HG02798 (cell line): Measurements from ENCODE around the gene PTPRG.

Experiments
- ATAC-seq: cut with Tn5 transposase; IDR thresholded peaks from one replicate; pipeline ENCODE4 v1.9.1; 2021; ENCODE audit warnings: mild to moderate bottlenecking; ENCODE audit not compliant: unreplicated experiment, poor library complexity

Gene PTPRG

DNA sequence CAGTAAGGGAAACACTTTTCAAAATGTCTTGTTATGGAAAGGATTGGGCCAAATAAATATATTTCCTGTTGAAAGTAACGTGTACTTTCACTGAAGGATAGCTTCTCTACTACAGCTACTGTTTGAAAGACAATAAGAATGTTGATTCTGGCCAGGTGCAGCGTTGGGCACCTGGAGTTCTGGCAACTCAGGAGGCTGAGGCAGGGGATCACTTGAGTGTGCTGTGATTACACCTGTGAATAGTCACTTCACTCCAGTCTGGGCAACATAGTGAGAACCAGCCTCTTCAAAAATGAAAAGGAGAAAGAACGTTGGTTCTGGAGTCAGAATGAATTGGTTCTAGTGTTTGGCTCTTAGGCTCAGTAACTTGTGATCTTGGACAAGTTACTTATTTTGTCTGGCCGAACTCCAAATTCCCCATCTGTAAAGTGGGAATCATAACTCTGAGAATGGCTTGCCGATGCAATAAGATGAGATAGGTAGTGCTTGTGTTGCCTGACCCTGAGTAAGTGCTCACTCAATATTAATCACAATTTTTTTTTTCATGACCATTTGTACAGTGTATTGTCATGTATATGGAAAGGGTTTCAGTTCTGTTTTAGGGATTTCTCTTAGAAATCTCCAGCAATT is 310.8 kb downstream of the PTPRG start:
- no peak for ATAC-seq

- no peak for ATAC-seq
These were observed 313.9 kb downstream of the PTPRG start for GRCh38 chr3:61875046-61875844.

- ATAC-seq, result no peak
These were observed 314.8 kb downstream of the PTPRG start for GRCh38 chr3:61875976-61876671.

DNA sequence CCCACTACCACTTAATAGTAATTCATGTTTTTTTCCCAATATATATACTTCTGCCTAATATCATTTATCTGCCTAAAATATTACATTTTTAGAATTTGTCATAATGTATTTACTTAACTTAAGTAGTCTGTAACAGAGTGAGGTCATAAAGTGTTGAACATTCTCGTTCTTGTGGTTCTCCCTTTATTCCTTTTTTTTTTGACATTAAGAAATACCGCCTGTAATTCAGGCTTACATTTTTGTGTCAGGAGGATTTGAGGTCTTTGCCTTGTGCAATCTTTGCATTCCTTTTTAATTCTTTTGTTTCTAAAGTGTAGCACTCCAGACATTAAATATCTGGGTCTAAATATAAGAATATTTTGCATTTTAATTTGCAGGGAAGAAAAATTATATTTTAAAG is 315.4 kb downstream of the PTPRG start:
- ATAC-seq, result no peak

DNA sequence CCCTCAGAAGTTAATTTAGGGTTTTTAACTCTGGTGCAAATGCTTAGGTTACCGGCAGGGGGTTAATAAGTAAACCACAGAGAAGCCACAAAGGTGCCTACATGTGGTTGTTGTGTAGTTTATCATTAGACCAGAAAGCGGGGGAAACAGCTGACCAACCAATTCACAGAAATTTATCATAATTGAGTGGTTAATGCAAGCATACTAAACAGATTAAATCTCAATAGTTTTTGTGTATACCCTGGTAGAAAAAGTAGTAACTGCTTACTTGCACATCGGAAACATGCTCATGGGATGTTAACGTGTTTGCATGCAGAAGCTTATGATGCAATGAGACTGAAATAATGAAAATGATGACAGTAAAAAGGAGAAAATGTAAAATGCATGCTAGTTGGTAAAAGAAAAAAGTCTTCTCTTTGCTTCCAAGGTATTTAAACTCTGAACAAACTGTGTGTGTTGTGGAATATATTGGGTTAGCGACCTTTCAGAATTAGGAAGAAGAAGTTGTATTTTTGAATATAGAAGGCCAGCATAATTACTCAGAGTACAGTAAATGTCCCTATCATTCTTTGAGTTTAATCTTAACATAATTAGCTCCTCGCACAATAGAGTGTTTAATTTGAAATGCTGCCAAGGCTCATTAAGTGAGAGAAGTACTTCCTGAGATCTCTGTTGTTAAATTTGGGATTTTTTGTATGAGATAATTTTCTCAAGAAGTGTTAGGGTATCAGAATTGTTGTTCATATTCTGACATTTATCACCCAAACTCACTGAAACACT is 316.2 kb downstream of the PTPRG start:
- peak; percentile 97 for ATAC-seq

DNA sequence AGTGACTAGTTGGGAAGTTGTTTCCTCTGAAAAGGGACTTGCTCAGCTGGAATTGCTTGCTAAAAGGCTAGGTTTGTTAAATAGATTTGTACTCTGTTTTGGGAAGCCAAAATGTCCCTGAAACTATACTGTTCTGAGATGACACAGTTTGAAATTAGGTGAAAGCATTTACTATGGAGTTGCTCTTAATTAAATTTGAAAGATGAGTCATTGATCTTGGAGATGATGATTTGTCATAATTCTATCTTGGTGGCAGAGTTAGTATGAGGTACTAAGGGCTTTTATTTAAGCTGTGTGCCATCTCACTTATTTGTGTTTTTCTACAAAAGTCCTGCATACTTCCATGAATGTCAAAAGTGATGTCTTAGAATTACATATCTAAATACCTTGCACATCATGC is 320.9 kb downstream of the PTPRG start:
- no peak for ATAC-seq

DNA sequence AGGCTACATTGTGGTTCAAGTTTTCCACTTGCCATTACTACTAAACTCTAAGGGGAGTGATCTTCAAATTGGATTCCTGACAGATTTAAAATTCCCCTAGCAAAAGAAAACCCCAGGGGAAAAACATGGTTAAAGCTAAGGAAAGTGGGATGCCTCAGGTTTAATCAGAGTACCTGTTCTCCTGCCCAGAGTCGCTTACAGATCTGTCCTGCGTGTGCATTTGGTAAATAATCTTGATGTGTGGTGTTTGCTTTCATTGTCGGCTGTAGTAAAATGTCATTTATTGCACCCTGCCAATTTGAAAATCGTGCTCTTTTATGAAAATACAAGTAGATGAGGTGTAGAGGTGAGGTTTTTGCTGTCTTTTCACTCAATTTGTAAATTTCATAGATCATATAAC is 323.4 kb downstream of the PTPRG start:
- no peak for ATAC-seq

- no peak for ATAC-seq
These were observed 324.0 kb downstream of the PTPRG start for GRCh38 chr3:61885414-61885813.

GRCh38 chr3:61887206-61887605 is 325.8 kb downstream of the PTPRG start:
- no peak for ATAC-seq

GRCh38 chr3:61889259-61889658 is 327.9 kb downstream of the PTPRG start:
- ATAC-seq, result no peak

GRCh38 chr3:61890167-61890566 is 328.8 kb downstream of the PTPRG start:
- ATAC-seq, result no peak

DNA sequence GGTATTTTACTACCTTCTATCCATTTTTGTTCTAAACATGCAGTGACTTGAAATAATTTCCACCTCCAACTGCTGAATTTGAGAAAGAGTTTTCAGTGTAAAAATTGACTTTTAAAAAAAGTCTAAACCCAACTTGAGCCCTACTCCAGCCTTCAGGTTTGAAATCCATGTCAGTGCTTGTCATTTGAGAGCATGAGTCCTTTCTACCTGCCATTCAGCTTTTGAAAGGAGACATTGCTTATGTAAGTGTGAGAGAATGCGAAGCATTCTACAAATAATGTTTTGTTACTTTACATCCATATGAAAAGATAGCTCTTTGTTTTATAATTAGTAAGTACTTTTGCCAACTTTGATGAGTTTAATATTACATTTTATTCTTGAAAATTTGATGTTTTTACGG is 329.2 kb downstream of the PTPRG start:
- no peak for ATAC-seq

- ATAC-seq, result no peak
These were observed 331.5 kb downstream of the PTPRG start for GRCh38 chr3:61892891-61893290.

GRCh38 chr3:61893840-61894566 is 332.6 kb downstream of the PTPRG start:
- ATAC-seq, result no peak

DNA sequence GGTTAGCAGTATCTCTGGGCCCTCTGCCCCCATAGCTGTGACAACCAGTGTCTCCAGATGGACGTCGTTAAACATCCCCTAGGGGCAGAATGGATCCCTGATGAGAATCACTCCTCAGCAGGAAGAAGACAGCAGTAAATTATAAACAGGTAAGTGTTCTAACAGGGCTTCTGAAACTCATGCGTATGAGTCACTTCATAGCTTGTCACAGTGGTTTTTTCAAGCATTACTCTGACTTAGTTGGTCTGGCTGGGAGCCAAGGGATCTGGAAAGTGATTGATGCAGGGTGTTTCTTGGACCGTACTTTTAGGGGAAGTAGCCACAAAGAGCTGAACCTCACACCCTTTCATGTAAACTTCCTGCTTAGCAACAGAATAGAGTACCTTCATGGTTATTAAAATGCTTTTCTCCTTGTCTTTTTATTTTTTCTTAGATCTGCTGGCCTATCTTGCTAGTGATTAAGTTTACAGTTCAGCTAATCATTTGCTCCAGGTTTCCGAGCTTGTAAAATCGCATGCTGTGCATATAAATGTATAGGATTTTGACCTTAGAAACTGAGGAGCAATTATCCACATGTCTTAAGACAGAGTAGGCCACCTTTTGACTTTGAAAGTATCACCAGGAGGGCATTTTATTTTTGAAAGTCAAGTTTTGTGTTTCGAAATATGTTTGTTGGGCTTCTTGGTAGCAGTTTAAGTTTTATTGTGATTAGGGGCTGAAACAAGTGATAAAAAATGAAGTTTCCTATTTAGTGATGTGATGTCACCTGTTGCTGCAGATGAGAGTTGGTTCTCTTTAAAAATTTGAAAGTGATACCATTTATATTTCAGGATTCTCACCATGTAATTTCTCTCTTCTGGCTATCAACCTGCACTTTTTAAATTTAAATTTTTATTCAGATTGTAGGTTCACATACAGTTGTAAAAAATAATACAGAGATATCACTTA is 333.9 kb downstream of the PTPRG start:
- ATAC-seq, result peak; percentile 96

GRCh38 chr3:61896251-61896650 is 334.9 kb downstream of the PTPRG start:
- ATAC-seq, result no peak

DNA sequence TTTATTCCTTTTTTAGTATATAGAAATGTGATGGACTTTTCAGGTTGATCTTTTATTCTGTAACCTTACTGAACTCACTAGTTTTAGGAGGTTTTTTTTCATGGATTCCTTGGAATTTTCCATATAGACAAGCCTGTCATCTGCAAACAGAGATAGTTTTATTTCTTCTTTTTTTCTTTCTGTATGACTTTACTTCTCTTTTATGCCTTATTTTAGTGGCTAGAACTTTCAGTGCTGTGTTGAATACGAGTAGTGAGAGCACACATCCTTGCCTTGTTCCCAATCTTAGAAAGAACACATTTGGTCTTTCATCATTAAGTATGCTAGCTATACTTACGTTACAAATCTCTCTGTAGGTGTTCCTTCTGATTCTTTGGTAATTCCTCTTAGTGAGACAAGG is 336.5 kb downstream of the PTPRG start:
- no peak for ATAC-seq

DNA sequence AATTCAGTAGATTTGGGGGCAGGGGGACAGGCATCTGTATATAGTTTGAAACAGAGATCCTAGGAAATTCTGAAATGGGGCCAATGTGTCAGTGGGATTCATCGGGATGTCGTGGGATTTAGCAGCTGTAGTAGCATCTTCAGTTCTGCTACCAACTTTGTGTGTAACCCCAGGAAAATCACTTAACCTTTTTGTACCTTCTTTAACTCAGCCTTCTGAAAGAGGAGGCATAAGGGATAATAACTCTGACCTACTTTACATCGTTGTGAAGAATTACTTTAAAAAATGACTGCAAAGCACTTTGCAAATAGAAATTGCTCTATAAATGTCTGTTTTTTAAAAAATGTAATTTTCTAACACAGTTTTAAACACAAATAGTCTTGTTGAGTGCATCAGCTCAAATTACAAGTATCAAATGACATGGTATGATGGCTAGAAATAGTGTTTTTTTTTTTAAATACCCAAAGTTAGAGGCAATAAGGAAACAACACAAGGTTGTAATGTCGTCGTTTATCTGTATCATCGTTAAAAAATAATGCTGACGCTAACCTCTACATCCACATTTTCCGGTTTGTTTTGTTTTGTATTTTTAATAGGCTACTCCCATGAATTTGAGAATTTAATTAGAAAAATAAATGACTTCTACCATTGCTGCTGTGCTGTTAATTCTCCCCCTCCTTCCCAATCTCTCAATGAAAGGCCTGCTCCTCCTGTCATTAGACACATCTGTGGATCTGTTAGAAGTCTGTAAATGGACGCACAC is 338.5 kb downstream of the PTPRG start:
- no peak for ATAC-seq
